Skin of body (tissue), 2 donors: ENCODE measurements around the gene CUL5. TPM values are rescaled to one million over a fixed set of nuclear protein-coding genes. Genes with fewer than 3 reads are reported as not detected.
"Not testable (repeated sequence)": the region's sequence is repeated elsewhere in the genome, so short reads cannot be mapped to it uniquely, and the experiment has no call there.

Experiments
- DNase-seq: peaks from one replicate; lab custom pipeline; 2025; lab: John Stamatoyannopoulos, UW
- total RNA-seq: library from RNA; depleted of rRNA; stranded (reverse); fragments of >200 nt; gene quantifications from one replicate; pipeline ENCODE4 v1.2.3, GENCODE V29; 2014

Gene CUL5
- total RNA-seq, 1 donor from 2014 or later: 34.5 TPM

DNA sequence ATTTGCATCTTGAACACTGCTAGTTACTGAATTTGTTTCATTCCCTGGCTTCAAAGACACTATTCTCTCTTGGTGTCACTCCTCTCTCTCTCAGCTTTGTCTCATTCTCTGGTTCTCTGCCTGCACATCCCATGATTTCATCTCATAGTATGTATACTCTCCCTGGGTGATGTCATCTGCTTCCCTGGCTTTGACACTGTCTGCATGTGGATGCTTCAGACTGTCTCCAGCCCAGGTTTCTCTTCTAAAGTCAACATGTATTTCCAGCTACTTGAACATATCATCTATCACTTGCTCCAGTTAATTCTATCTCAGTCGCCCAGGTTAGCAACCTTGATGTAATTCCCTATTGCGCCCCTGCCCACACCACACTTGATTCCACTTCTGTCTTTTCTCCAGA, 103.4 kb downstream of the CUL5 start:
- DNase-seq: no peak

GRCh38 chr11:108115500-108116140, 106.9 kb downstream of the CUL5 start:
- peak; percentile 14 for DNase-seq

DNA sequence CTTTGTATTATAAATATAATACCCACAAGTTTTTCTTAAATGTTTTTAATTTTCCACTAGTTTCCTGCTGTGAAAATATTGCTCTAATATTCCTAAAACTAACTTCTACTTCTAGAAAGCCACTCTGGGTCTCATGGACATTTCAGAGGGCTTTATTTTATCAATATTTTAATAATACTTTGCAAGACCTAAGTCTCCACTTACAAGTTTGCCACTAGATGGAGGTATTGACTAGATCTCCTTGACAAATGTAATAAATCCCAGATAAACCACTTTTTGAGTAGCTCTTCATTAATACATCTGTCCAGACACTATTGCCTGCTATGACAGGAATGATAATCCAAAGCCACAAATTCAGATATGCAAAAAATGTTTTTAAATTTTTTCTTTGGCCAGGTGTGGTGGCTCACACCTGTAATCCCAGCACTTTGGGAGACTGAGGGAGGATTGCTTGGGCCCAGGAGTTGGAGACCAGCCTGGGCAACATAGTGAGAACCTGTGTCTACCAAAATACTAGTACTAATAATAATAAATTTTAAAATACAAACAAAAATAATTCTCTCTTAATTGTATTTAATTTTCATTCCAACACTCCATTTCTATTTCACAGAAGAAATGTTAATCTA, 109.2 kb downstream of the CUL5 start:
- peak; percentile 34 for DNase-seq

DNA sequence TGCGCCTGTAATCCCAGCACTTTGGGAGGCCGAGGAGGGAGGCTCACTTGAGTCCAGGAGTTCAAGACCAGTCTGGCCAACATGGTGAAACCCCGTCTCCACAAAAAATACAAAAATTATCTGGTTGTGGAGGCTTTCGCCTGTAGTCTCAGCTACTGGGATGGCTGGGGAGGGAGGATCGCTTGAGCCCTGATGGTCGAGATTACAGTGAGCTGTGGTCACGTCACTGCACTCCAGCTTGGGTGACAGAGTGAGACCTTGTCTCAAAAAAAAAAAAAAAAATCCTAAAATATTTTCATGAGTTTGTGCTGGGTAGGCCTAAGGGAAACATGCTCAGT, 112.2 kb downstream of the CUL5 start:
- DNase-seq: not testable (repeated sequence)

- DNase-seq: peak; percentile 85
Observed at GRCh38 chr11:108121274-108122155, 112.8 kb downstream of the CUL5 start, which contains the start of gene ACAT1. ACAT1 (plus strand) TSS chr11:108121567; CDS start chr11:108121607, 40 bp downstream.

DNA sequence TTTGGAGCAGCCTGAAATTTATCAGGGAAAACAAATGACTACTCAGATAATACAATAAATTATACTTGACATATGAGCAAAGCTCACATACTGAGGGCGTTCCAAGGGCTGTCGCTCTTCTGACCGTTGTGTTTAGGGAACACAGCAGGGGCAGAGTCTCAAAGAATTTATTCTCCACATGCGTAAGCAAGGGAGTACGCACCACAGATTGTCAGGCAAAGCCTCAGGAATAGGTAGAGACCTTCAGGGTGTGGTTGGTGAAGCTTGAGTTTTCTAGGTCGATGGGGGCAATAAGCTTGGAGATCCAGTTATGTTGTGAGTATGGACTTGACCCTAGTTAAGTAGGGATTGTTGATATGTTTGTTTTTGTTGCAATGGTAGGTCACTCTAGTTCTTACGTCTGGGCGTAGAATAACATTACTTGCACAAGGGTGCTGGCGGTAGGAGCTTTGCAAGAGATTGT, 113.5 kb downstream of the CUL5 start:
- peak; percentile 14 for DNase-seq

DNA sequence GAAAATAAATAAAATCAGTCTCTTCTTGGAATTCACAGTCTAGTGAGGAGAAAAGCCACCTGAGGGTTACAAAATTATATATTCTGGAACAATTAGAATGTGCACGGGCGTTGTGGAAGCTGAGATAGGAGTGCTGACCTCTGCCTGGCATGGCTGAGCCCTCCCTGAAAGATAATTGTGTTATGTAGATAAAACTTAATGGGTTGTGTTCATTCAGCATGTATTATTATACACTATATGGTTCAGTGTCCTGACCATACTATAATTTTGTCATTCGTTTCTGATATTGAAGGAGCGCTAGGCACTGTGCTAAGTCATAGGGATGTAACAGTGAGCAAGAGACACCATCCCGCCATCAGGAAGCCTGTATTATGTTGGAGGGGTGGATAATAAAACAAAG, 116.4 kb downstream of the CUL5 start:
- no peak for DNase-seq

DNA sequence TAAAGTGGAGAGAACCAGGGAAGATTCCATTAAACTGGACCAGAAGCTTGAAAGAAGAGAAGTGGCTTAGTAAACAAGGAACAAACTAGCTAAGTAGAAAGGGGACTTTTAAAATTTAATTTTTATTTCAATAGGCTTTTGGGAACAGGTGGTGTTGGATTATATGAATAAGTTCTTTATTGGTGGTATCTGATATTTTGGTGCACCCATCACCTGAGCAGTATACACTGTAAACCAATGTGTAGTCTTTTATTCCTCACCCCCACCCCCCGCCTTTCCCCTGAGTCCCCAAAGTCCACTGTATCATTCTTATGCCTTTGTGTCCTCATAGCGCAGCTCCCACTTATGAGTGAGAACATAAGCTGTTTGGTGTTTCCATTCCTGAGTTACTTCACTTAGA, 120.1 kb downstream of the CUL5 start:
- no peak for DNase-seq

DNA sequence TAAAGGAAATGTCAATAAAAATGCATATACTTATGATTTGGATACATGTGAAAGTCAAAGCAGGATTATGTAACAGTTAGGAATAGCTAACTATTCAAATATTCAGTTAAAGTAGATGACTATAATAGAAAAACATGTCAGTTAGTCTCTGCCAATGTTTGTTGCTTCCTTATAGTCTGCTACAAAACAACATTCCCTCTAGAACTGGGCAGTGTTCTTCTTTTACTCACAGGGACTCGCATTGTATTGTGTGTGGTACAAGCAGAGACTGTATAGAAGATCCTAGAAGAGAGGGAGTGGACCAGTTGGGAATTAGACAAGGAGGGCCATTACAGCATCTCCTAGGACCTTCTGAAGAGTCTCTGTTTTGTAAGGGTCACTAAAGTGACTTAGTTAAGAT, 123.3 kb downstream of the CUL5 start:
- DNase-seq: no peak

DNA sequence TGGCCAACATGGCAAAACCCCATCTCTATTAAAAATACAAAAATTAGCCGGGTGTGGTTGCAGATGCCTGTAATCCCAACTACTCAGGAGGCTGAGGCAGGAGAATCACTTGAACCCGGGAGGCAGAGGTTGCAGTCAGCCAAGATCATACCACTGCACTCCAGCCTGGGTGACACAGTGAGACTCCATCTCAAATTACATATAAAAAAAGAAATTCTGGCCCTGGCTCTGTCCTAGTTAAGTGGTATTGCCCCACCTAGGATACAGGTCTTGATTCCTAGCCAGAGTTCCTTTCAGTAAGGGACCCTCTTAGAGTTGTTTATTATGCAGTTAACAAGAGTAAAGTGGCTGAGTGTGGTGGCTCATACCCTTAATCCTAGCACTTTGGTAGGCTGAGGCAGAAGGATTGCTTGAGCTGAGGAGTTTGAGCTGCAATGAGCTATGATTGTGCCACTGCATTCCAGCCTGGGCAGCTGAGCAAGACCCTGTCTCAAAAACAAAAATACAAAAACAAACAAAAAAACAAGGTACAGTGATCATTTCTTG, 124.4 kb downstream of the CUL5 start:
- not testable (repeated sequence) for DNase-seq

- no peak for DNase-seq
Observed at GRCh38 chr11:108135845-108136544, 127.3 kb downstream of the CUL5 start.

- DNase-seq: no peak
Observed at GRCh38 chr11:108137212-108137611, 128.5 kb downstream of the CUL5 start.

- no peak for DNase-seq
Observed at GRCh38 chr11:108142304-108142703, 133.6 kb downstream of the CUL5 start.

- DNase-seq: no peak
Observed at GRCh38 chr11:108144615-108145014, 135.9 kb downstream of the CUL5 start.

DNA sequence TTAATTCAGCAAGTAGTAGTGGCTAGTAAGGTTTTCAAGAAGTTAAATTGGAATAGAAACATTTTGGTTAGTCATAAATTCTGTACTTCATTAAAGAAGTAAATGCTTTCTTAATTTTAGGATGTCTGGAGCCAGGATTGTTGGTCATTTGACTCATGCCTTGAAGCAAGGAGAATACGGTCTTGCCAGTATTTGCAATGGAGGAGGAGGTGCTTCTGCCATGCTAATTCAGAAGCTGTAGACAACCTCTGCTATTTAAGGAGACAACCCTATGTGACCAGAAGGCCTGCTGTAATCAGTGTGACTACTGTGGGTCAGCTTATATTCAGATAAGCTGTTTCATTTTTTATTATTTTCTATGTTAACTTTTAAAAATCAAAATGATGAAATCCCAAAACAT, 138.5 kb downstream of the CUL5 start:
- DNase-seq: no peak

DNA sequence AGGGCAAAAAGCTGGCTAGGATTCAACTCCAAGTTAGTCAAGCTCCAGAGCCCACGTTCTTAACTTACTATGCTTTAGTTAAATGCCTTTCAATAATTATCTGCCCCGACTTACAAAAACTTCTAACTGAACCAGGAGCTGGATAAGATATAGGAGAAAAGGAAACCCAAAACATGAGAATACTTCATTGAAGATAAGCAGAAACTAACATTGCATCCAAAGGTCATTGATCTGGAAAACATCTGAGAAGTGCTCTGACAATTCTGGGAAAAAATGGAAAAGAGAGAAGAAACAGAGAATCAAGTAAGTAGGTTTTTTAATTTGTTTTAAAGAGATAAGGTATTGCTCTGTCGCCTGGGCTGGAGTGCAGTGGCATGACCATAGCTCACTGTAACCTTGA, 139.9 kb downstream of the CUL5 start:
- no peak for DNase-seq

GRCh38 chr11:108154591-108154990, 145.9 kb downstream of the CUL5 start:
- no peak for DNase-seq
